Measurements from ENCODE around the gene FHL2.
A peak's percentile ranks its signal among the peaks of the same experiment; 100 is the strongest.

Gene FHL2

GRCh38 chr2:105378921-105379383, 19.9 kb downstream of the FHL2 start:
- no peak for DNase-seq (ENCODE audit: low spot score)

- DNase-seq (ENCODE audit: low spot score), result no peak
These were observed 20.5 kb downstream of the FHL2 start for GRCh38 chr2:105378276-105378840.

DNA sequence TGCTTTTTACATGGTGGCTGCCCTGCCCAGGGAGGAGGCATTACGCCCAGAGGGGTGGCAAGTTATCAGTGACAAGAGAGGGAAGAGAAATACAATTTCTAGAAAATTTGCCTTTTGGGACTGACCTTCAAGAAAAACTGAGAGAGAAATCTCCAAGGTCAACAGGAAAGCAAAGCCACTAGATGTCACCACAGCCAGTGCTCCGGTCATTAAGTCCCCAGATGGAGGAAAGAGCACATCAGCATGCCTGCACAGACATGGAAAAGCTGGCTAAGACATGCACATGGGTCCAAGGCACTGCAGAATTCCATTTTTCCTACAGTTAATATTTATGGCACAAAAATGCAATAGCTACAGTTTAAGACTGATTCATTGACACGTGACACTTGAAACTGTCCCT, 21.0 kb downstream of the FHL2 start:
- peak; percentile 44 for DNase-seq (ENCODE audit: low spot score)

GRCh38 chr2:105376789-105377240, 22.0 kb downstream of the FHL2 start:
- DNase-seq (ENCODE audit: low spot score), result no peak

DNA sequence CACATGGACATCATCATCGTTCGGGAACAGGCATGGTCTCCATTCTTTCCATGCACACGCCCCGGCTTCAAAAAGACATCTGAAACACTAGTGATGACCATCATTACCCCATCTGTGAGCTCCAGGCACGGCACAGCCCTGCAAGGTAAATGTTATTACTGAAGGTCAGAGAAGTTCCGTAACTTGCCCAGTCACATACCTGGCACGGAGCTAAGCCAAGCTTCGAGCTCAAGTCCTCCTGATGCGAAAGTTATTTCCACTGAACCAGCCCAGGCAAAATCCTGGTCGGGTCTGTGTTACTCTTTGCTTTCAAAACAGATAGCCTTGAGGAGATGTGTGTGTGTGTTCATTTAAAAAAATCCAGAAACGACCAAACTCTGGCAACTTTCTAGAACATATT, 22.8 kb downstream of the FHL2 start:
- no peak for DNase-seq (ENCODE audit: low spot score)

DNA sequence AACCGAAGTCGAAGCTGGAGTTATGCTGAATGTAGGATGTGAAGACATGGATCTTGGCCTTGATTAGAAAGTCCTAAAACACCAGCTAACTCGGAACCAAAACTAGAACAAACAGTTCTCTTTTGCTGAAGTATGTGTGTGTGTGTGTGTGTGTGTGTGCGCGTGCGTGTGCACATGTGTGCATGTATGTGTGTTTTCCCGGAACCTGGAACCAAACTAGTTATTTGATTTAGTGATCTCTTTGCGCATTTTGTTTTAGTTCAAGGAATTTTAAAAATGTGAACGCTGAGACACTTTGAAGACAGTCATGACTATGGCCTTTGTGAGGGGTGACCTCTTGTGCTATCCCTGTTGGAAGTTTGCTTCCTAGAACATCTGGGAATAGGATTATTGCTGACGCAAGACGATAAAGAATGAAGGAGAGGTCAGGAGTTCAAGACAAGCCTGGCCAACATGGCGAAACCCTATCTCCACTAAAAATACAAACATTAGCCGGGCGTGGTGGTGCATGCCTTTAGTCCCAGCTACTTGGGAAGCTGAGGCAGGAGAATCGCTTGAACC, 23.8 kb downstream of the FHL2 start:
- DNase-seq (ENCODE audit: low spot score), result no peak

DNA sequence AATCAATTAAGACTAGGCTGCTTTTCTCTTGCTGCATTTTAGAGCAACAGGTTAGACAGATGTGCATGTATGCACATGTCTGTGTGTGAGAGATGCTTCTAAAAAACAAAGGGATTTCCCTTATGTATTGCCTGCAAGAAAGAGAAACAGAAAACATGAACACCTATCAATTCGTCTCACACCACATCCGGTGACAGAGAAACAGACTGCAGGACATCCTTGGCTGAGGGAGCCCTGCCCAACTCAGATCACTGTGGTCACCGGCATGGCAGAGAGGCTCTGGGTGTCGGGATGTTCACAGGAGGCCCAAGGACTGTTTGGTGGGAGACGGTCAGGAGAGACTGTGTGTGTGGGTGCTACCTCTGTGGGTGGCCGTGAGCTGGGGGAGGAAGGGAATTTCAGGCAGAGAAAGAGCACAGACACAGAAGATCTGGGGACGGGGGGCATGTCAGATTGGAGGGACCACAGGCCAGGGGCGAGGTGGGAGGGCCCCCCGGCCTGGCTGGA, 24.9 kb downstream of the FHL2 start:
- no peak for DNase-seq (ENCODE audit: low spot score)

GRCh38 chr2:105373344-105373781, 25.5 kb downstream of the FHL2 start:
- DNase-seq (ENCODE audit: low spot score), result no peak

GRCh38 chr2:105371810-105372209, 27.0 kb downstream of the FHL2 start:
- DNase-seq (ENCODE audit: low spot score), result no peak

GRCh38 chr2:105371156-105371555, 27.7 kb downstream of the FHL2 start:
- no peak for DNase-seq (ENCODE audit: low spot score)

- peak; percentile 89 for DNase-seq (ENCODE audit: low spot score)
These were observed 28.8 kb downstream of the FHL2 start for GRCh38 chr2:105369777-105370690.

- DNase-seq (ENCODE audit: low spot score), result no peak
These were observed 30.0 kb downstream of the FHL2 start for GRCh38 chr2:105368759-105369408.

- no peak for DNase-seq (ENCODE audit: low spot score)
These were observed 33.6 kb downstream of the FHL2 start for GRCh38 chr2:105365206-105365605.

- DNase-seq (ENCODE audit: low spot score), result no peak
These were observed 34.3 kb downstream of the FHL2 start for GRCh38 chr2:105364436-105365139.

DNA sequence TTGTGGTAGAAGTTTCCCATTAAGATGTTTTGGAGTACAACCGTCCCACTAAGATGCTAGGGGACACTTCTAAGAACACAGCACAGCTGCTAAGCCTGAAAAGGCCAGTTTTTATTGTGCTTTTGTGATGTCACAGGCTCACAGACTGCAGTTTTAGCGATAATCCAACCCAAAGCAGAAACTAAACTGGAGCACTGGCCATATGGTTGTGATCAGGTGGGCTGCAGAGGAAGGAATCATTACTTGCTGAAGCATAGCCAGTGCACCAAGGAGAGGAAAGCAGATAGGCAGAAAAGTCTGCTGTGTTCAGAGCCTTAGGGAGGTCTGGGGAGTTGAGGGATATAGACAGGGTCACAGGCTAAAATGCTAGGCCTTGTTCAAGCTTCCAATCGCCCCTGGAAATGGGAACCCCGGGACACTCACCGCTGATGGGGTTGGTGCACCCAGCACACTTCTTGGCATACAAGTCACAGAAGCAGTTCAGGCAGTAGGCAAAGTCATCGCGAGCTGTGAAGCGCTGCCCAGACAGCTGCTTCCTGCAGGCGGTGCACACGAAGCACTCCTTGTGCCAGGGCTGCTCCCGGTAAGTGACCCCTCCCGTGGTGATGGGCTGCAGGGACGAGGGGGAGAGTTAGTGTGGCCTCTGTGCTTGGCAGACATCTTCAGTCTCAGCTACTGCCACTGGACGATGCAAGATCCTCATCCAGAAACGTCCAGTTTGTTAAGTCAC, 35.8 kb downstream of the FHL2 start:
- no peak for DNase-seq (ENCODE audit: low spot score)

GRCh38 chr2:105361102-105361889, 37.6 kb downstream of the FHL2 start:
- DNase-seq (ENCODE audit: low spot score), result no peak

DNA sequence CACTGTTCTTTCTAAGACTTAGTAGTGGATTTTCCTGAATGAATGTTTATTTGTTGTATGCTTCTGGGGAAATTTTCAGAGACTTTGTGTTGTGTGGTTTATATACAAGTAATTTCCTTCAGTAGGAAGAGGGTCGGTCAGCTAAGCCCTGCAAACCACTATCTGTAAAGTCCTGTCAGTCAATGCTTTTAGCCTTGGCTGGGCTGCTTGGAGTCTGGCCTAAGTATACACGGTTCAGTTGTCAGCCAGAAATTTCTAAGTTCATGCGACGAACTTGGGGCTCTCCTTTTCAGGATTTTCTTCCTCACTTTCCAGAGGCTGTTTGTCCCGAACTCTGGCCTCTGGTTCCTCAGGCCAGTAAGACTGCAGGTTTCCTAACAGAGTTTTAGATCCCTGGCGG, 40.3 kb downstream of the FHL2 start:
- no peak for DNase-seq (ENCODE audit: low spot score)

- no peak for DNase-seq (ENCODE audit: low spot score)
These were observed 41.7 kb downstream of the FHL2 start for GRCh38 chr2:105357122-105357521.

DNA sequence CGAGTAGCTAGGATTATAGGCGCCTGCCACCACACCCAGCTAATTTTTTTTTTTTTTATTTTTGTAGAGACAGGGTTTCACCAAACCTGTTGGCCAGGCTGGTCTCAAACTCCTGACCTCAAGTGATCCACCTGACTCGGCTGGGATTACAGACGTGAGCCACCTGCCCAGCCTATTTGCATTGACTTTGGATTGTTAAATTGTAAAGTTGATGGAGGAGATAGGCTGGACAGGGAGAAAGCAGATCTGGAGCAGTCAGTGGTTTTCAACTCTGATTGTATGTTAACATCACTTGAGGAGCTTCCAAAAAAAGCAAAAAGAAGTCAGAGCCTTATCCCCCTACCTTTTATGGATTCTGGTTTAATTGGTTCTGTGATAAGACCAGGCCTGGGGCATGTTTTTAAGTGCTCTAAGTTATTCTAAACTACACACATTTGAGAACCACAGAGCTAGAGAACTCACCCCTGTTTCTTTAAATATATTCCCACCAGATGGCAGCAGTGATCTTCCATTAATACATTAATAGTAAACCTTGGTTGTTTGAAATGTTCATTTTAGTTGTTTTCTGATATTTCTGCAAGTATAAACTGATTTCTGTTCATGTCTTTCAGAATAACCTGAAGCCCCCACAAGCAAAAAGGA, 54.0 kb downstream of the FHL2 start:
- peak; percentile 70 for DNase-seq (ENCODE audit: low spot score)

GRCh38 chr2:105339414-105339813, 59.4 kb downstream of the FHL2 start:
- no peak for DNase-seq (ENCODE audit: low spot score)

Measured in hematopoietic multipotent progenitor cell treated with erythropoietin and hydrocortisone succinate and interleukin-3 and kit ligand, for 17 days (in vitro differentiated cells).